ENCODE results near the gene MET.
"Not testable (repeated sequence)": the region's sequence is repeated elsewhere in the genome, so short reads cannot be mapped to it uniquely, and the experiment has no call there.

The MET gene

GRCh38 chr7:116671681-116672595 is at the start of gene MET:
Gene MET (plus strand): TSS chr7:116672196. CDS start chr7:116699085, 26,889 bp downstream.
- no peak for DNase-seq

GRCh38 chr7:116626886-116627285 is 45.1 kb upstream of the MET start:
- no peak for DNase-seq

- DNase-seq, result no peak
Measured at GRCh38 chr7:116629051-116629463, 42.9 kb upstream of the MET start.

GRCh38 chr7:116630357-116630756 is 41.6 kb upstream of the MET start:
- no peak for DNase-seq

GRCh38 chr7:116630932-116631671 is 40.9 kb upstream of the MET start:
- no peak for DNase-seq

GRCh38 chr7:116631676-116632075 is 40.3 kb upstream of the MET start:
- no peak for DNase-seq

- DNase-seq, result no peak
Measured at GRCh38 chr7:116632384-116632783, 39.6 kb upstream of the MET start.

- DNase-seq, result no peak
Measured at GRCh38 chr7:116633131-116633988, 38.6 kb upstream of the MET start.

- no peak for DNase-seq
Measured at GRCh38 chr7:116636997-116637396, 35.0 kb upstream of the MET start.

- DNase-seq, result not testable (repeated sequence)
Measured at GRCh38 chr7:116638592-116638991, 33.4 kb upstream of the MET start.

- DNase-seq, result no peak
Measured at GRCh38 chr7:116641551-116642153, 30.3 kb upstream of the MET start.

GRCh38 chr7:116643148-116643547 is 28.8 kb upstream of the MET start:
- DNase-seq, result not testable (repeated sequence)

GRCh38 chr7:116644628-116645027 is 27.4 kb upstream of the MET start:
- DNase-seq, result no peak

GRCh38 chr7:116647290-116647689 is 24.7 kb upstream of the MET start:
- DNase-seq, result no peak

- DNase-seq, result no peak
Measured at GRCh38 chr7:116647861-116648260, 24.1 kb upstream of the MET start.

GRCh38 chr7:116650436-116650835 is 21.6 kb upstream of the MET start:
- DNase-seq, result no peak

GRCh38 chr7:116652793-116653192 is 19.2 kb upstream of the MET start:
- no peak for DNase-seq

GRCh38 chr7:116653204-116653603 is 18.8 kb upstream of the MET start:
- no peak for DNase-seq

- DNase-seq, result no peak
Measured at GRCh38 chr7:116653646-116654045, 18.4 kb upstream of the MET start.

- DNase-seq, result not testable (repeated sequence)
Measured at GRCh38 chr7:116659248-116659647, 12.7 kb upstream of the MET start.

- DNase-seq, result no peak
Measured at GRCh38 chr7:116661865-116662264, 10.1 kb upstream of the MET start.

GRCh38 chr7:116663744-116664143 is 8.3 kb upstream of the MET start:
- DNase-seq, result no peak
